GM18526 (cell line): ENCODE measurements around the gene TLE2.

Experiments
- POLR2A ChIP-seq: IDR thresholded peaks from 3 replicates; pipeline ENCODE4 v1.6.1; 2011; ENCODE audit not compliant: insufficient read length; ENCODE audit errors: extremely low read depth

The TLE2 gene

GRCh38 chr19:2973229-2973628, 55.9 kb downstream of the TLE2 start:
- TF ChIP-seq POLR2A: no peak

DNA sequence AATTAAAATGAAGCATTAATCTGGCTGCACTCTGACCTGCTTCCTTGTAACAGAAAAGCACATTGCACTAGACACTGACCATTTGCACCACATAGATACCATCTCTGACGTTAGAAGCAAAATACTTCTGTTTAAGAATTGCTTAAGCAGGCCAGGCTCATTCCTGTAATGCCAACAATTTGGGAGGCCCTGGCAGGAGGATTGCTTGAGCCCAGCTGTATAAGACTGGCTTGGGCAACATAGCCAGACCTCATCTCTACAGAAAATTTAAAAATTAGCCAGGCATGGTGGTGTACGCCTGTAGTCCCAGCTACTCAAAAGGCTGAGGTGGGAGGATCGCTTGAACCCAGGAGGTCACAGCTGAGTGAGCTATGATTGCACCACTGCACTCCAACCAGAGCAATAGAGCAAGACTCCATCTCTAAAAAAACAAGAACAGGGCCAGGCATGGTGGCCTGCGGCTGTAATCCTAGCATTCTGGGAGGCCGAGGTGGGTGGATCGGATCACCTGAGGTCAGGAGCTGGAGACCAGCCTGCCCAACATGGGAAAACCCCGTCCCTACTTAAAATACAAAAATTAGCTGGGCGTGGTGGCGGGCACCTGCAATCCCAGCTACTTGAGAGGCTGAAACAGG, 58.8 kb downstream of the TLE2 start:
- no peak for TF ChIP-seq POLR2A

DNA sequence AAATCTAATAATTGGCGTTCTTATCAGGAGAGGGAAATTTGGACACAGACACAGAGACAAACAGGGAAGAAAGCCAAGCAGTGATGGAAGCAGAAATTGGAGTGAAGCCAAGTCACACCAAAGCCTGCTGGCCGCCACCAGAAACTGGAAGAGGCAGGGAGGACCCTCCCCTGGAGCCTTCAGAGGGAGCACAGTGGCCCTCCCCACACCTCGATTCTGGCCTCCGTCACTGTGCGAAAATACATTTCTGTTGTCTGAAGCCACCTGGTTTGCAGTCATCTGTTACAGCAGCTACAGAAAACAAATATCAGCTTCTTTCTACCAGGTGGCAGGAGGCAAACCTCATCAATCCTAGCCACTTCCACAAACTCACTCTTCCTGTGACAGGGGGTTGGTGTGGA, 60.0 kb downstream of the TLE2 start:
- TF ChIP-seq POLR2A: no peak

- TF ChIP-seq POLR2A: no peak
Measured at GRCh38 chr19:2967972-2968371, 61.1 kb downstream of the TLE2 start.

DNA sequence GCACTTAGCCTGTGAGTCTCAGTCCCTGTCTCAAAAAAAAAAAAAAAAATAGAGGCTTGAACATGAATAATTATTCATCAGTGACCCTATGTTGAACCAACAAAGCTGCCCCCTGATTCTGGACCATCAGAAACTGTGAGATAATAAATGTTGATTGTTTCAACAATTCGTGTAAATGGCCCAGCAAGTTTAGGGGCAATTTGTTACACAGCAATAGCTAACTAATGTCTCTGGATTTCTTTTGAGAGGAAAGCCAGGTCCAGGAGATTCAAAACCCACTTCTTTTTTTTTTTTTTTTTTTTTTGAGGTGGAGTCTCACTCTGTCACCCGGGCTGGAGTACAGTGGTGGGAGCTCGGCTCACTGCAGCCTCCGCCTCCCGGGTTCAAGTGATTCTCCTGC, 64.2 kb downstream of the TLE2 start:
- no peak for TF ChIP-seq POLR2A

DNA sequence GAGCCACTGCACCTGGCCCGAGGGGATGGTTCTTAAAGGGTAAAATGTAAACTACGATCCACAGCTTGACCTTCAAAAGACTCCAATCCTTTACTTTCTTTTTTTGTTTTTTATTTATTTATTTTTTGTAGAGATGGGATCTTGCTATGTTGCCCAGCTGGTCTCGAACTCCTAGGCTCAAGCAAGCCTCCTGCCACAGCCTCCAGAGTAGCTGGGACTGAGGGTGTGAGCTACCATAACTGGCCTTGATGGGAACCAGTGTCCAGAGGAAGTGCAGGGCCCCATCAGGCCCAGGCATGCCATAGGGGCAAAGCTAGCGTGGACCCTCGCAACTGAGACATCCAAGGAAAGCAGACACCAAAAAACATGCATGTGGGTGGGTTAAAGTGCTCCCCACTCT, 66.0 kb downstream of the TLE2 start:
- TF ChIP-seq POLR2A: no peak

DNA sequence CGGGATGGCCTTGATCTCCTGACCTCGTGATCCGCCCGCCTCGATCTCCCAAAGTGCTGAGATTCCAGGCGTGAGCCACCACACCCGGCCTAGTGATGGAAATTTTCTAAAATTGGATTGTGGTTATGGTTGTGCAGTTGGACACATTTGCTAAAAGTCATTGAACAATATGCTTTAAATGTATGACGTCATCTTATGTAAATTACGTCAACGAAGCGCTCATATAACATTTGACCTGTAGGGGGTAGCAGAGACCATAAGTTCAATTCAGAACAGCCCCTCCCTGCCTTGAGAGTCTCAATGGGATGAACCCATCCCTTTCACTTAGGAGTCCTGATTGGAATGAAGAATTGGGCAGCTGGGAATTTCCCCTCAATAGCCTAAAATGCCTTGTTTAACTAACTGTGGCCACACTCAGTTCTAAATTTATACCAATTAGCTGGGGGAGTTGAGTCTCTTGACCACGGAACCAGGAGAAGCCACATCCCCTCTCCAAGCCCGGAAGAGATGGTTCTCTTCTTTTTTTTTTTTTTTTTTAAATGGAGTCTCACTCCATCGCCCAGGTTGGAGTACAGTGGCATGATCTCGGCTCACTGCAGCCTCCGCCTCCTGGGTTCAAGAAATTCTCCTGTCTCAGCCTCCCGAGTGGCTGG, 66.9 kb downstream of the TLE2 start:
- TF ChIP-seq POLR2A: no peak

DNA sequence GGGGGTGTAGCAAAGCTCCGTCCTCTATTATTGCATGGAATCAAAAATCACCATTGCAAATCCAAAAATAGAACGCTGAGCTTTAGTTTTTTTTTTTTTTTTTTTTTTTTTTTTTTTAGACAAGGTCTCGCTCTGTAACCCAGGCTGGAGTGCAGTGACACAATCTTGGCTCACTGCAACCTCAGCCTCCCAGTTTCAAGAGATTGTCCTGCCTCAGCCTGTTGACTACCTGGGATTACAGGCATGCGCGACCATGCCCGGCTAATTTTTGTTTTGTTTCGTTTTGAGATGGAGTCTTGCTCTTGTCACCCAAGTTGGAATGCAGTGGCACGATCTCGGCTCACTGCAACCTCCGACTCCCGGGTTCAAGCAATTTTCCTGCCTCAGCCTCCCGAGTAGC, 69.0 kb downstream of the TLE2 start:
- TF ChIP-seq POLR2A: no peak

DNA sequence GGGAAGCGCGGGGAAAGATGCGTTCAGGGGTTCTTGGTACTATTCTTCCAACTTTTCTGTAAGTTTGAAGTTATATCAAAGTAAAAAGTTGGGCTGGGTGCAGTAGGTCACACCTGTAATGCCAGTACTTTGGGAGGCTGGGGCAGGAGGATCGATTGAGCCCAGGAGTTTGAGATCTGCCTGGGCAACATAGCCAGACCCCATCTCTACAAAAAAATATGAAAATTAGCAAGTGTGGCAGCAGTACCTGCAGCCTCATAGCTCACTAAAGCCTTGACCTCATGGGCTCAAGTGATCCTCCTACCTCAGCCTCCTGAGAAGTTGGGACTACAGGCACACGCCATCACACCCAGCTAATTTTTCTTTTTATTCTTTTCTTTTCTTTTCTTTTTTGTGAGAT, 71.9 kb downstream of the TLE2 start:
- TF ChIP-seq POLR2A: no peak

DNA sequence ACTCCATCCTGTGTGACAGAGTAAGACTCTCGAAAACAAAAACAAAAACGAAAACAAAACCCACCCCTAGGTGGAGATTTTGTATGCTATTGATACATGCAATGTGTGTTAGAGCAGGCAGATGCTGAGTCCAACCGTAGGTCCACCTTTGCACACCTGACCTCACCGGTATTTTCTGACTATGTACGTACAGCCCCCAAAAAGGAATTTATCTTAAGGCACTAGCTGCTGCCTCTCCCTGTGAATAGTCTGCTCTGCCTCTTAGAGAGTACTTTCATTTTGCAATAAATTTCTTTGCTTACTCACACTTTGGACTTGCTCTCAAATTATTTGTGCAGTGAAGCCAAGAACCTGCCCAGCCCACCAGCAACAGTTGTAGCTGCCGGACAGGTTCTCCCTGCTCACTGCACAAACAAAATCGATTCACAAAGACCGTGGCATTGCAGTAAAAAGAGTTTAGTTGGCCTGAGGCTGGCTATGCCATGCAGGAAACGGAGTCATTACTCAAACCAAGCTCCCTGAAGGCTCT, 76.1 kb downstream of the TLE2 start:
- no peak for TF ChIP-seq POLR2A

GRCh38 chr19:2950286-2951124, 78.6 kb downstream of the TLE2 start:
- peak; percentile 96 for TF ChIP-seq POLR2A

GRCh38 chr19:2949939-2950285, 79.2 kb downstream of the TLE2 start:
- TF ChIP-seq POLR2A: no peak
